ENCODE data around the gene FOSL1.
"Not testable (repeated sequence)": the region's sequence is repeated elsewhere in the genome, so short reads cannot be mapped to it uniquely, and the experiment has no call there.

The FOSL1 gene

GRCh38 chr11:65849771-65850216, 50.4 kb downstream of the FOSL1 start:
- no peak for DNase-seq

- DNase-seq: no peak
Measured at GRCh38 chr11:65849366-65849765, 50.8 kb downstream of the FOSL1 start.

DNA sequence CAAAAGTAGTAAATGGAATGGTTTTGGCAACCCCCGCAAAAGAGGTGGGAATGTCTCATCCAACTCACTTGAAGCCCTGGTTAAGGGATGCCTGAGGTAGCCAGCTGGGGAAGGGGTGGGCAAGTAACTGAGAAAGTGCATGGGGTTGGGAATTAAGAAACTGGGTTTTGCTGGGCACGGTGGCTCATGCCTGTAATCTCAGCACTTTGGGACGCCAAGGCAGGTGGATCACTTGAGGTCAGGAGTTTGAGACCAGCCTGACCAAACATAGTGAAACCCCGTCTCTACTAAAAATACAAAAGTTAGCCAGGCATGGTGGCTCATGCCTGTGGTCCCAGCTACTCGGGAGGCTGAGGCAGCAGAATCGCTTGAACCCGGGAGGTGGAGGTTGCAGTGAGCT, 51.5 kb downstream of the FOSL1 start:
- DNase-seq: not testable (repeated sequence)

GRCh38 chr11:65847746-65848145, 52.4 kb downstream of the FOSL1 start:
- no peak for DNase-seq

DNA sequence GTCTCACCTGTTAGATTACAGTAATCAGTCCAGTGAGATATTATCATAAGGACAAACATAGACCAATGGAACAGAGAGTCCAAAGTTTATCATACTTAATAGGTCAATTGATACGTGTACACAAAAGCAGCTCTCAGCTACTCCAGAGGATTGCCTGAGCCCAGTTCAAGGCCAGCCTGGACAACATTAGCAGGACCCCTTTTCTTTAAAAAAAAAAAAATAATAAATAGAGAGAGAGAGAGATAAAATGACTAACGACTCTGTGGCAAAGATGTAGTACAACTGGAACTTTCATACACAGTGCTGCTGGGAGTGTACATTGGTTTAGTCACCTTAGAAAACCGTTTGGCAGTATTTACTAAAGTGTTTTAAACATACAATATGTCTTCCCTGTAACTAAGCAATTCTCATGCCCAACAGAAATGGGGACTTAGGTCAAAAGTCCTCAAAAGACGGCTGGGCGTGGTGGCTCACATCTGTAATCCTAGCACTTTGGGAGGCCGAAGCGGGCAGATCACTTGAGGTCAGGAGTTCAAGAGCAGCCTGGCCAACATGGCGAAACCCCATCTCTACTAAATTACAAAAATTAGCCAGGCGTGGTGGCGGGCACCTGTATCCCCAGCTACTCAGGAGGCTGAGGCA, 55.8 kb downstream of the FOSL1 start:
- DNase-seq: no peak

DNA sequence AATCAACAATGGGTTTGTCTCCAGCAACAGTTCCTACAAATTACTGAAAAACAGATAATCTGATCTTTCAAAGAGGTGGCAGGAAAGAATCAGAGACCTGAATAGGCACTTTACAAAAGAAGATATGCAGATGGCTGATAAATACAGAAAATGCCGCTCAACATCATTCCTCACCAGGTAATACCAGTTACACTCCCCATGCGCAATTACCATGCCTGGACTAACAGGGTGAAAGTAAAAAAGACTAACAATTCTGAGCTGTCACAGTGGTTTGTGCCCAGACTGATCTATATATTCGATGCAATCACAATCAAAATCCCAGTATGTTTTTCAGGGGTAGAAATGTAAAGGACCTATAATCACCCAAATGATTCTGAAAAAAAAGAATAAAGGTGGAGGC, 56.4 kb downstream of the FOSL1 start:
- DNase-seq: no peak

- DNase-seq: no peak
Measured at GRCh38 chr11:65842144-65842543, 58.0 kb downstream of the FOSL1 start.

Measured in activated CD4-positive, alpha-beta T cell treated with anti-CD3 and anti-CD28 coated beads, Interleukin-10, Interleukin-2, amounts not matched to agents 100 ng/mL and 50 ng/mL, durations not matched to agents 16 hours and 8 hours (primary cell).